GM23338 (cell line): ENCODE data around the gene DIPK2B. TPM values are rescaled to one million over a fixed set of nuclear protein-coding genes. Genes with fewer than 3 reads are reported as not detected.

Experiments
- ATAC-seq: fragments of 200-7000 bp; cut with Tn5 transposase; 3 replicates; pipeline ENCODE4 v1.9.1; 2020
- DNase-seq: peaks from one replicate; pipeline ENCODE4 v3.0.0-alpha.2; 2015; ENCODE audit warnings: low spot score
- H2AFZ ChIP-seq: fragments of 200-600 bp; sonication (generic); 2 replicates; pipeline ENCODE4 v1.8.0; 2016; ENCODE audit warnings: antibody characterized with exemption, mild to moderate bottlenecking, moderate library complexity
- H3F3A ChIP-seq: fragments of 200-600 bp; sonication (generic); replicated peaks from 2 replicates; pipeline ENCODE4 v1.8.0; 2017; ENCODE audit warnings: antibody characterized with exemption, mixed run types, low read depth
- H3K27ac ChIP-seq: fragments of 200-600 bp; sonication (generic); 2 replicates; pipeline ENCODE4 v1.6.1; 2016; ENCODE audit warnings: low read depth
- H3K27me3 ChIP-seq: fragments of 200-600 bp; sonication (generic); 2 replicates; pipeline ENCODE4 v1.8.0; 2016; ENCODE audit warnings: mild to moderate bottlenecking, mixed run types, moderate library complexity; ENCODE audit not compliant: insufficient read depth
- H3K36me3 ChIP-seq: fragments of 200-600 bp; sonication (generic); 2 replicates; pipeline ENCODE4 v1.8.0; 2016; ENCODE audit warnings: mild to moderate bottlenecking; ENCODE audit not compliant: insufficient read depth
- H3K4me1 ChIP-seq: fragments of 200-600 bp; sonication (generic); 2 replicates; pipeline ENCODE4 v1.8.0; 2016; ENCODE audit warnings: mild to moderate bottlenecking, moderate library complexity; ENCODE audit not compliant: insufficient read depth
- H3K4me2 ChIP-seq: fragments of 200-600 bp; sonication (generic); 2 replicates; pipeline ENCODE4 v1.7.1; 2017; ENCODE audit warnings: mixed run types
- H3K4me3 ChIP-seq: fragments of 200-600 bp; sonication (generic); 2 replicates; pipeline ENCODE4 v1.6.1; 2016; ENCODE audit warnings: mixed run types
- H3K79me2 ChIP-seq: fragments of 200-600 bp; sonication (generic); replicated peaks from 2 replicates; pipeline ENCODE4 v1.8.0; 2017; ENCODE audit warnings: mild to moderate bottlenecking; ENCODE audit not compliant: insufficient read depth
- H3K9me2 ChIP-seq: fragments of 200-600 bp; sonication (generic); 2 replicates; pipeline ENCODE4 v1.8.0; 2017; ENCODE audit not compliant: insufficient read depth
- H4K20me1 ChIP-seq: fragments of 200-600 bp; sonication (generic); replicated peaks from 2 replicates; pipeline ENCODE4 v1.8.0; 2017; ENCODE audit warnings: mild to moderate bottlenecking; ENCODE audit not compliant: insufficient read depth
- H3K27ac Mint-ChIP-seq: 2 replicates; pipeline ENCODE4 v1.8.0; 2020; ENCODE audit warnings: inconsistent platforms, mild to moderate bottlenecking, moderate library complexity, mixed read lengths
- H3K27me3 Mint-ChIP-seq: 3 replicates; pipeline ENCODE4 v1.8.0; 2022; ENCODE audit warnings: low read depth, mild to moderate bottlenecking, moderate library complexity, mixed read lengths, inconsistent platforms; ENCODE audit not compliant: insufficient read depth, poor library complexity
- H3K36me3 Mint-ChIP-seq: 3 replicates; pipeline ENCODE4 v1.8.0; 2021; ENCODE audit warnings: low read depth, mild to moderate bottlenecking, inconsistent platforms, moderate library complexity, mixed read lengths
- H3K4me1 Mint-ChIP-seq: 3 replicates; pipeline ENCODE4 v1.8.0; 2020; ENCODE audit warnings: mild to moderate bottlenecking, inconsistent platforms, mixed read lengths
- H3K4me3 Mint-ChIP-seq: 3 replicates; pipeline ENCODE4 v1.8.0; 2021; ENCODE audit warnings: moderate library complexity, mild to moderate bottlenecking, inconsistent platforms, mixed read lengths
- H3K9me3 Mint-ChIP-seq: 3 replicates; pipeline ENCODE4 v1.8.0; 2020; ENCODE audit warnings: moderate library complexity, mild to moderate bottlenecking, inconsistent platforms, mixed read lengths
- CTCF ChIP-seq, 2 experiments: fragments of 200-600 bp in 1 of 2; sonication (generic) in 1 of 2; conservative IDR thresholded peaks; 2 replicates each; pipeline versions ENCODE4 v1.5.1 to v1.6.1; 2016 to 2017; ENCODE audit warnings: antibody characterized with exemption in 2 of 2, low read depth in 2 of 2, mild to moderate bottlenecking in 2 of 2, moderate library complexity in 1 of 2
- ETS1 ChIP-seq: IDR thresholded peaks from 2 replicates; pipeline ENCODE4 v1.6.1; 2016; ENCODE audit warnings: antibody characterized with exemption
- EZH2 ChIP-seq: fragments of 200-600 bp; sonication (generic); IDR thresholded peaks from one replicate; pipeline ENCODE4 v1.8.0; 2017; ENCODE audit warnings: antibody characterized with exemption, mild to moderate bottlenecking, low read depth; ENCODE audit not compliant: unreplicated experiment
- EZH2phosphoT487 ChIP-seq: fragments of 200-600 bp; sonication (generic); IDR thresholded peaks from one replicate; pipeline ENCODE4 v1.8.1; 2018; ENCODE audit warnings: antibody characterized with exemption; ENCODE audit not compliant: unreplicated experiment
- JUNB ChIP-seq: IDR thresholded peaks from one replicate; pipeline ENCODE4 v1.6.1; 2016; ENCODE audit warnings: antibody characterized with exemption; ENCODE audit not compliant: unreplicated experiment
- NANOG ChIP-seq: IDR thresholded peaks from 2 replicates; pipeline ENCODE4 v1.6.1; 2016; ENCODE audit warnings: antibody characterized with exemption, borderline replicate concordance
- POLR2AphosphoS5 ChIP-seq: IDR thresholded peaks from 2 replicates; pipeline ENCODE4 v1.6.1; 2016; ENCODE audit warnings: antibody characterized with exemption, low read depth
- REST ChIP-seq: IDR thresholded peaks from one replicate; pipeline ENCODE4 v1.6.1; 2018; ENCODE audit warnings: antibody characterized with exemption; ENCODE audit not compliant: unreplicated experiment
- STAT1 ChIP-seq: IDR thresholded peaks from one replicate; pipeline ENCODE4 v1.6.1; 2016; ENCODE audit warnings: antibody characterized with exemption; ENCODE audit not compliant: unreplicated experiment
- ZNF114 ChIP-seq: fragments of 250-450 bp; sonication (Bioruptor Pico); IDR thresholded peaks from 2 replicates; pipeline ENCODE4 v1.5.0; 2020; ENCODE audit warnings: mild to moderate bottlenecking, moderate library complexity
- ZNF331 ChIP-seq: fragments of 250-450 bp; sonication (Bioruptor Pico); IDR thresholded peaks from 2 replicates; pipeline ENCODE4 v1.5.0; 2020; ENCODE audit warnings: low read depth, mild to moderate bottlenecking, moderate library complexity
- ZNF462 ChIP-seq: fragments of 250-450 bp; sonication (Bioruptor Pico); IDR thresholded peaks from 2 replicates; pipeline ENCODE4 v1.5.0; 2020; ENCODE audit warnings: mild to moderate bottlenecking, moderate library complexity
- polyA plus RNA-seq: library from polyadenylated mRNA; unstranded; fragments of >200 nt; fragmentation: Nextera tagmentation; extraction: Ambion mirVana; gene quantifications from 2 replicates; pipeline ENCODE4 v1.2.1, GENCODE V29; 2016
- total RNA-seq: library from RNA; depleted of rRNA; stranded (reverse); fragments of >200 nt; shearing (Covaris generic); gene quantifications from 2 replicates; pipeline ENCODE4 v1.2.3, GENCODE V29; 2014

DIPK2B gene
- total and polyA plus RNA-seq, 2 experiments from 2014 or later, result not detected

GRCh38 chrX:45229348-45229747 is 28.7 kb upstream of the DIPK2B start (continued):
- TF ChIP-seq REST (no peak), POLR2AphosphoS5 (no peak), STAT1 (no peak), CTCF (conservative IDR thresholded peaks at IDR 0.05; ENCODE audit: low read depth in 2 of 2) (no peak), NANOG (no peak), ZNF331 (CRISPR knock-in tag) (no peak), EZH2 (no peak), ETS1 (no peak), ZNF114 (no peak)

- no peaks in the 10 kb centered on the region for H3F3A ChIP-seq
- ATAC-seq, result no peak
Measured at GRCh38 chrX:45228126-45228525, 27.4 kb upstream of the DIPK2B start.

More at GRCh38 chrX:45228126-45228525, 27.4 kb upstream of the DIPK2B start:
- no peaks in the 10 kb centered on the region for H3K36me3 ChIP-seq
- H4K20me1 ChIP-seq, result no peaks in the 10 kb centered on the region
- Mint-ChIP-seq H3K27ac (no peak overlapping the region), H3K4me3 (no peak overlapping the region), H3K4me1 (no peaks in the 10 kb centered on the region), H3K9me3 (no peaks in the 10 kb centered on the region), H3K36me3 (no peaks in the 10 kb centered on the region), H3K27me3 (peaks cover 4% of the 10 kb centered on the region)
- H3K27ac ChIP-seq, result no peak overlapping the region
- no peak for TF ChIP-seq STAT1
- no peak for TF ChIP-seq EZH2phosphoT487
- no peak for TF ChIP-seq ZNF114
- TF ChIP-seq ZNF331 (CRISPR knock-in tag), result no peak
- TF ChIP-seq JUNB, result no peak
- TF ChIP-seq ZNF462 (CRISPR knock-in tag), result no peak
- no peak for TF ChIP-seq ETS1
- no peaks in the 10 kb centered on the region for H3K27me3 ChIP-seq
- H3K79me2 ChIP-seq, result no peaks in the 10 kb centered on the region
- H3K4me2 ChIP-seq, result no peak overlapping the region
- no peak for DNase-seq
- H2AFZ ChIP-seq, result no peak overlapping the region
- H3K9me2 ChIP-seq, result no peaks in the 10 kb centered on the region; the same call in 1 of the 2 replicates
- H3K4me1 ChIP-seq, result no peaks in the 10 kb centered on the region
- H3K4me3 ChIP-seq, result no peak overlapping the region
